ENCODE data around the gene TPSG1. TPM values are rescaled to one million over a fixed set of nuclear protein-coding genes. Genes with fewer than 3 reads are reported as not detected.

Gene TPSG1
- total RNA-seq, 1 experiment from 2014 or later = not detected

DNA sequence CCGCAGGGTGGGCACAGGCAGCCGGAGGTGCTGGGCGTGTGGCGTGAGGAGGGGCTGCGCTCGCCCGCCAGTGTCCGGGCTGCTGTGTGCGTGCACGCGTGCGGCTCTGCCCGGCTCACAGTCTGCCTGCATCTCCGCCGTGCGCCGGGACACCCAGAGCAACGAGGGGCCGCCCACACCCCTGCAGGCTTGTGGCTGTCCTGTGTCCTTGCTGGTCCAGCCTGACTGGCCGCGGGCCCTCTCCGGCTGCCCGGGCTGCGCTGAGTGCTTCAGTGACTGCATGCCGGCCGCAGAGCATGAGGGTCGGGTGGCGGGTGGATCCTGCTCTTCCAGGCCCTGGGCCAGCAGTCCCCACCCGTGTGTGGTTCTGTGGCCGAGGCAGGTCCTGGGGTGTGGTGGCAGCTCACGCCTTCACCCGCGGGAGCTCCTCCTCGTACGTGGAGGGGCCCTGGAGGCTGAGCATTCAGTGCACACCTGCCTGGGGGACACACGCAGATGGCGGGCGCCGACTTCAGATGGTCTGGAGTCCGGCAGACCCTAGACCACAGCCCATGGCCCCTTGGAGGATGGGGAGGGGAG, 12.4 kb downstream of the TPSG1 start:
- Histone ChIP-seq H3K9me3 (ENCODE audit: low read depth, low read length, poor library complexity, severe bottlenecking) (no peaks in the 10 kb centered on the region), H3K4me3 (ENCODE audit: low read depth, low read length, poor library complexity, severe bottlenecking) (no peak overlapping the region), H3K27me3 (replicated peaks; ENCODE audit: insufficient read depth, low read depth, low read length, poor library complexity) (no peaks in the 10 kb centered on the region), H3K36me3 (ENCODE audit: insufficient read depth, low read length, poor library complexity, severe bottlenecking) (peaks cover 42% of the 10 kb centered on the region), H3K4me1 (ENCODE audit: insufficient read depth, low read length, poor library complexity, severe bottlenecking) (no peaks in the 10 kb centered on the region), H3K27ac (ENCODE audit: low read depth, low read length, poor library complexity, severe bottlenecking) (no peak overlapping the region)
- CTCF ChIA-PET = no interaction called here
- no peak for TF ChIP-seq EZH2 (IDR thresholded peaks at IDR 0.05; ENCODE audit: borderline replicate concordance, low read depth, low read length, poor library complexity, severe bottlenecking)
- no peak for TF ChIP-seq CTCF (conservative IDR thresholded peaks at IDR 0.05; ENCODE audit: low read depth, low read length)
- no peak for DNase-seq (ENCODE audit: low spot score)
- intact Hi-C loops (cut with micrococcal nuclease; ENCODE audit: unreplicated experiment) = no loop called here
- no TSS peak for BruUV-seq (replicated peaks)
- POLR2A ChIA-PET (ENCODE audit: low non-redundant PET) = no interaction called here

DNA sequence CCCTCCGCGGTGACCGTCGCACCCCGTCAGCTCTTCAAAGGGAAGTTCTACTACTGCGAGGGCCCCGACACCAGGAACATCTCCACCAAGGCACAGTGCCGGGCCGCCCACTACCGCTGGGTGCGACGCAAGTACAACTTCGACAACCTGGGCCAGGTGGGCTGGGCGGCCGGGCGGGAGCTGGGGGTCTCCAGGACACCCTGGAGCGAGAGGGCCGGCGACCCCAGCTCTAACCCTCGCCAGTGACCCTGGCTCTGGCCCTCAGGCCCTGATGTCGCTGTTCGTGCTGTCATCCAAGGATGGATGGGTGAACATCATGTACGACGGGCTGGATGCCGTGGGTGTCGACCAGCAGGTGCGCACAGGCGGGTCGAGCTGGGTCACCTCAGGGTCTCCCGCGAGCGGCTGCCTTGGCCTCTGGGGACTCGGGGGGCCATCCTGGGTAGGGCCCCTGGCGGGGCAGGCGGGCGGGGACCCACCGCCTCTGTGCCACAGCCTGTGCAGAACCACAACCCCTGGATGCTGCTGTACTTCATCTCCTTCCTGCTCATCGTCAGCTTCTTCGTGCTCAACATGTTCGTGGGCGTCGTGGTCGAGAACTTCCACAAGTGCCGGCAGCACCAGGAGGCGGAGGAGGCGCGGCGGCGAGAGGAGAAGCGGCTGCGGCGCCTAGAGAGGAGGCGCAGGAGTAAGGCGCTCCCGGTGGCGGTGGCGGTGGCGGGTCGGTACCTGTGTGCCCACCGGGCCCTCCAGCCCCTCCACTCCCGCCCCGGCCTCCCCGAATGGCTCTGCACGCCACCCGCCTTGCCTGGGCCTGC, 13.4 kb downstream of the TPSG1 start:
- H3K4me1 ChIP-seq (ENCODE audit: insufficient read depth, low read length, poor library complexity, severe bottlenecking) = no peaks in the 10 kb centered on the region
- BruUV-seq (replicated peaks) = no TSS peak
- H3K27me3 ChIP-seq (replicated peaks; ENCODE audit: insufficient read depth, low read depth, low read length, poor library complexity) = no peaks in the 10 kb centered on the region
- ChIA-PET CTCF (no interaction called here), POLR2A (ENCODE audit: low non-redundant PET) (no interaction called here)
- TF ChIP-seq CTCF (conservative IDR thresholded peaks at IDR 0.05; ENCODE audit: low read depth, low read length) = no peak
- TF ChIP-seq EZH2 (IDR thresholded peaks at IDR 0.05; ENCODE audit: borderline replicate concordance, low read depth, low read length, poor library complexity, severe bottlenecking) = no peak
- no peak overlapping the region for H3K4me3 ChIP-seq (ENCODE audit: low read depth, low read length, poor library complexity, severe bottlenecking)
- no peak for DNase-seq (ENCODE audit: low spot score)
- no peaks in the 10 kb centered on the region for H3K9me3 ChIP-seq (ENCODE audit: low read depth, low read length, poor library complexity, severe bottlenecking)
- intact Hi-C loops (cut with micrococcal nuclease; ENCODE audit: unreplicated experiment) = no loop called here
- H3K36me3 ChIP-seq (ENCODE audit: insufficient read depth, low read length, poor library complexity, severe bottlenecking) = peaks cover 35% of the 10 kb centered on the region
- H3K27ac ChIP-seq (ENCODE audit: low read depth, low read length, poor library complexity, severe bottlenecking) = no peak overlapping the region

GRCh38 chr16:1210461-1210860, 14.6 kb downstream of the TPSG1 start:
- TF ChIP-seq CTCF (conservative IDR thresholded peaks at IDR 0.05; ENCODE audit: low read depth, low read length) (no peak), EZH2 (IDR thresholded peaks at IDR 0.05; ENCODE audit: borderline replicate concordance, low read depth, low read length, poor library complexity, severe bottlenecking) (no peak)
- no peaks in the 10 kb centered on the region for H3K4me1 ChIP-seq (ENCODE audit: insufficient read depth, low read length, poor library complexity, severe bottlenecking)
- CTCF ChIA-PET = no interaction called here
- intact Hi-C loops (cut with micrococcal nuclease; ENCODE audit: unreplicated experiment) = no loop called here
- H3K9me3 ChIP-seq (ENCODE audit: low read depth, low read length, poor library complexity, severe bottlenecking) = no peaks in the 10 kb centered on the region
- POLR2A ChIA-PET (ENCODE audit: low non-redundant PET) = no interaction called here
- H3K27me3 ChIP-seq (replicated peaks; ENCODE audit: insufficient read depth, low read depth, low read length, poor library complexity) = no peaks in the 10 kb centered on the region
- no peak overlapping the region for H3K4me3 ChIP-seq (ENCODE audit: low read depth, low read length, poor library complexity, severe bottlenecking)
- no peak overlapping the region for H3K27ac ChIP-seq (ENCODE audit: low read depth, low read length, poor library complexity, severe bottlenecking)
- BruUV-seq (replicated peaks) = no TSS peak
- H3K36me3 ChIP-seq (ENCODE audit: insufficient read depth, low read length, poor library complexity, severe bottlenecking) = peaks cover 39% of the 10 kb centered on the region
- DNase-seq (ENCODE audit: low spot score) = no peak

Data from A673 (cell line).